Activated T-cell treated with anti-CD3 and anti-CD28 coated beads for 4 hours (primary cell): ENCODE measurements around the gene KRTAP9-2.
"Not testable (repeated sequence)": the region's sequence is repeated elsewhere in the genome, so short reads cannot be mapped to it uniquely, and the experiment has no call there.

Experiments used
- DNase-seq: peaks from one replicate; pipeline ENCODE4 v3.0.0-alpha.2; 2020

KRTAP9-2 gene

GRCh38 chr17:41237116-41237515 lies 10.7 kb downstream of the KRTAP9-2 start:
- not testable (repeated sequence) for DNase-seq

DNA sequence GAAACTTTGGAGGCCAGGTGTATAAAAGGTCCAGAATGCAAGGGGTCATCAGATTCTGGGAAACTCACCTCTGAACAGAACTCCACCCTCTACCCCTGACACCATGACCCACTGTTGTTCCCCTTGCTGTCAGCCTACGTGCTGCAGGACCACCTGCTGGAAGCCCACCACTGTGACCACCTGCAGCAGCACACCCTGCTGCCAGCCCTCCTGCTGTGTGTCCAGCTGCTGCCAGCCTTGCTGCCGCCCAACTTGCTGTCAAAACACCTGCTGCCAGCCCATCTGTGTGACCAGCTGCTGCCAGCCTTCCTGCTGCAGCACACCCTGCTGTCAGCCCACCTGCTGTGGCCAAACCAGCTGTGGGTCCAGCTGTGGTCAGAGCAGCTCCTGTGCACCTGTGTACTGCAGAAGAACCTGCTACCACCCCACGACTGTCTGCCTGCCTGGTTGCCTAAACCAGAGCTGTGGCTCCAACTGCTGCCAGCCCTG lies 11.5 kb downstream of the KRTAP9-2 start, which contains the start of gene KRTAP9-8:
Gene KRTAP9-8 (plus strand): TSS at position 51 of the 489 bp plus-strand sequence. CDS start 53 bp downstream, at position 104.
- DNase-seq, result not testable (repeated sequence)

DNA sequence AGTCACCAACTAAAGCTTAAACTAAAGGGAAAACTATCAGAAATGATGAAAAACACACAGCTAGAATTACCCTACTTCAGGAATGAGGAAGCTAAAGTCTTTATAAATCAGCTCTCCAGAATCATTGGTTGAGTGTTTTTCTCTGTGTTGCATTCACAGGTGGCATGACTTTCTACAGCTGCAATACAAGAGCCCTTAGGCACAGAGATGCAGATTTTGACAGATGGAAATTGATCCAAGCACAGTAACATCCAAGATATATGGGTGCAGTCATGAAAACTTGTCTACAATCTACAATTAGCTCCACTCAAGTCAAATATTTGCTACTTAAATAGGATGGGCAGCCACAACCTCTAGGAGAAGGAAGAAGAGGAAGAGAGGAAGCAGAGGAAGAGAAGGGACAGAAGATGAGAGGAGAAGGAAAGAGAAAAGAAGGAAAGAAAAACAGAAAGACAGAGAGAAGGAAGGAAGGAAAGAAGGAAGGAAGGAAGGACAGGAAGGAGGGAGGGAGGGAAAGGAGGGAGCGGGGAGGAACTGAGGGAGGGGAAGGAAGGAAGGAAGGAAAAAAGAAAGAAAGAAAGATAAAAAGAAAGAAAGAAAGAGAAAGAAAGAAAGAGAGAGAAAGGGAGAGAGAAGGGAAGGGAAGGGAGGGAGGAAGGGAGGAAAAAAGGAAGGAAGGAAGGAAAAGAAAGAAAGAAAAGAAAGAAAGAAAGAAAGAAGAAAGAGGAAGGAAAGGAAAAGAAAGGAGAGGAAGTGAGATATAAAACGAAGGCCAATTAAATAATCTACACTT lies 20.7 kb downstream of the KRTAP9-2 start:
- not testable (repeated sequence) for DNase-seq

GRCh38 chr17:41249637-41250240 lies 23.3 kb downstream of the KRTAP9-2 start, which contains the start of gene KRTAP9-4:
Gene KRTAP9-4, plus strand, starts transcription at chr17:41249687. Its CDS starts 34 bp downstream, at chr17:41249721.
- DNase-seq, result not testable (repeated sequence)

- no peak for DNase-seq
These were observed 24.8 kb downstream of the KRTAP9-2 start for GRCh38 chr17:41251261-41251660.

GRCh38 chr17:41254861-41255260 lies 28.4 kb downstream of the KRTAP9-2 start:
- DNase-seq, result no peak

DNA sequence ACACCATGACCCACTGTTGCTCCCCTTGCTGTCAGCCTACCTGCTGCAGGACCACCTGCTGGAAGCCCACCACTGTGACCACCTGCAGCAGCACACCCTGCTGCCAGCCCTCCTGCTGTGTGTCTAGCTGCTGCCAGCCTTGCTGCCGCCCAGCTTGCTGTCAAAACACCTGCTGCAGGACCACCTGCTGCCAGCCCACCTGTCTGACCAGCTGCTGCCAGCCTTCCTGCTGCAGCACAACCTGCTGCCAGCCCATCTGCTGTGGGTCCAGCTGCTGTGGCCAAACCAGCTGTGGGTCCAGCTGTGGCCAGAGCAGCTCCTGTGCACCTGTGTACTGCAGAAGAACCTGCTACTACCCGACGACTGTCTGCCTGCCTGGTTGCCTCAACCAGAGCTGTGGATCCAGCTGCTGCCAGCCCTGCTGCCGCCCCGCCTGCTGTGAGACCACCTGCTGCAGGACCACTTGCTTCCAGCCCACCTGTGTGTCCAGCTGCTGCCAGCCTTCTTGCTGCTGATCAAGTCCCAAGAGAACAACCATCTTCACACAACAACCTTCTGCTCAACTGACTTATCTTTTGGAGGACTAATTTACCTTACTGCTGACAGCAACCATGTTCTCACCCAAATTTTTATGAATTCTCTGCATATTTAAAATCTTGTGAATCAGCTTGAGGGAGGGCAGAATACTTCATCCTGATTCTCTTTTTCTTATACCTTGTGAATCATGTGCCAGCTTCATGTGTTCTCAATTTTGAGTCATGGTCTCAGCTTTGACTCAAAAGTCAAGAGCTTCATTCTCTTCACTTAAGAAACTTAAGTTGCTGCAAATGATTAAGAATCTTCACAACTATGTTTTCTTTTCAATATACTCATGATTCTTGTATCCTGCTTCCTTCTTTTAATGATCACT lies 29.2 kb downstream of the KRTAP9-2 start, which contains the start of gene KRTAP9-9:
Gene KRTAP9-9 (plus strand): TSS at position 4 of the 910 bp plus-strand sequence.
- not testable (repeated sequence) for DNase-seq

GRCh38 chr17:41256291-41256685 lies 29.8 kb downstream of the KRTAP9-2 start:
- DNase-seq, result no peak

DNA sequence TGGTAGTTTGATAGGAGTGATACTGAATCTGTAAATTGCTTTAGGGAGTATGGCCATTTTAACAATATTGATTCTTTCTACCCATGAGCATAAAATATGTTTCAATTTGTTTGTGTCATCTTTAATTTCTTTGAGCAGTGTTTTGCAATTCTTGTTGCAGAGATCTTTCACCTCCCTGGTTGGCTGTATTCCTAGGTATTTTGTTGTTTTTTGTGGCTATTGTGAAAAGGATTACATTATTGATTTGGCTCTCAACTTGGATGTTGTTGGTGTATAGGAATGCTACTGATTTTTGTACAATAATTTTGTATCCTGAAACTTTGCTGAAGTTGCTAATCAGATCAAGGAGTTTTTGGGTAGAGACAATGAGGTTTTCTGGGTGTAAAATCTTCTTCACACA lies 32.0 kb downstream of the KRTAP9-2 start:
- DNase-seq, result no peak

DNA sequence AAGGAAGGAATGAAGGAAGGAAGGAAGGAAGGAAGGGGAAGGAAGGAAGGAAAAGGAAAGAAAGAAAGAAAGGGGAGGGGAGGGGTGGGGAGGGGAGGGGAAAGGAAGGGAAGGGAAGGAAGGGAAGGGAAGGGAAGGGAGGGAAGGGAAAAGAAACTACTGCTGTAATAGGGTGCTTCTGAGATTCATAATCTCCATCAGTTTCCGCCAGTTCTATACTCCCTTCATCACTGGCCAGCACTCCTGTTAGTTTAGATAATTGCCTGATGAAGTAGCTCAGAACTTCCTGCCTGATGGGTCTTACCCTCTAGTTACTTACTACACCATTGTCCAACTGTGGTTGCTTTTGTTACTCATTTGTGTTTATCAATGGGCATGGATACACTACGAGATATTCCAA lies 36.8 kb downstream of the KRTAP9-2 start:
- no peak for DNase-seq

GRCh38 chr17:41264599-41264998 lies 38.2 kb downstream of the KRTAP9-2 start:
- DNase-seq, result no peak

DNA sequence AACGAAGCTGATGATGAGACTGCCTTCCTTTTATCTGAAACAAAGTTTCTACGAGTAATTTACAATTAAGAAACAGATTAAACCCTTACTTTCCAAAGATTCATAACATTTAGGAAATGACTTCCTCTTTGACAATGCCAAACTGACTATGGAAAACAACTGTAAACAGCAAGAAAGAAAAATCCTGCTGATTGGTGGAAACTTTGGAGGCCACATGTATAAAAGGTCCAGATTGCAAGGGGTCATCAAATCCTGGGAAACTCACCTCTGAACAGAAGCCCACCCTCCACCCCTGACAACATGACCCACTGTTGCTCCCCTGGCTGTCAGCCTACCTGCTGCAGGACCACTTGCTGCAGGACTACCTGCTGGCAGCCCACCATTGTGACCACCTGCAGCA lies 38.6 kb downstream of the KRTAP9-2 start, which contains the start of gene KRTAP9-6:
Gene KRTAP9-6 (plus strand): TSS at position 301 of the 400 bp plus-strand sequence. CDS start 0 bp downstream, at position 301.
- no peak for DNase-seq

DNA sequence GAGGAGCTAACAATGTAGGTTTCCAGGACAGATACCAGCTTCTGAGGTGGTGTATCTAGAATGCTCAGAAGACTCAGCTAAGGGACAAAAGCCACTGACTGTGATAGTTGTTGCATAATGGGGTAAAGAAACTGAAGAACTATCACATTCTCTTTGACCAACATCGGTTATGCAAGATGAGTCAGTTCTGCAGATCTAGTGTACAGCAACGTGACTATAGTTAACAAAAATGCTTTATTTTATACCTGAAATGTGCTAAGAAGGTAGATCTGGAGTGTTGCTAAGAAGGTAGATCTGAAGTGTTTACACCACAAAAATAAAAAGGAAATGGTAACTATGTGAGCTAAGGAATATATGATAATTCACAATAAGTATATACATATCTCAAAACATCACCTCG lies 41.3 kb downstream of the KRTAP9-2 start:
- no peak for DNase-seq

DNA sequence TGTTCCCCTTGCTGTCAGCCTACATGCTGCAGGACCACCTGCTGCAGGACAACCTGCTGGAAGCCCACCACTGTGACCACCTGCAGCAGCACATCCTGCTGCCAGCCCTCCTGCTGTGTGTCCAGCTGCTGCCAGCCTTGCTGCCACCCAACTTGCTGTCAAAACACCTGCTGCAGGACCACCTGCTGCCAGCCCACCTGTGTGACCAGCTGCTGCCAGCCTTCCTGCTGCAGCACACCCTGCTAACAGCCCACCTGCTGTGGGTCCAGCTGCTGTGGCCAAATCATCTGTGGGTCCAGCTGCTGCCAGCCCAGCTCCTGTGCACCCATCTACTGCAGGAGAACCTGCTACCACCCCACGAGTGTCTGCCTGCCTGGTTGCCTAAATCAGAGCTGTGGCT lies 44.9 kb downstream of the KRTAP9-2 start:
- DNase-seq, result not testable (repeated sequence)

DNA sequence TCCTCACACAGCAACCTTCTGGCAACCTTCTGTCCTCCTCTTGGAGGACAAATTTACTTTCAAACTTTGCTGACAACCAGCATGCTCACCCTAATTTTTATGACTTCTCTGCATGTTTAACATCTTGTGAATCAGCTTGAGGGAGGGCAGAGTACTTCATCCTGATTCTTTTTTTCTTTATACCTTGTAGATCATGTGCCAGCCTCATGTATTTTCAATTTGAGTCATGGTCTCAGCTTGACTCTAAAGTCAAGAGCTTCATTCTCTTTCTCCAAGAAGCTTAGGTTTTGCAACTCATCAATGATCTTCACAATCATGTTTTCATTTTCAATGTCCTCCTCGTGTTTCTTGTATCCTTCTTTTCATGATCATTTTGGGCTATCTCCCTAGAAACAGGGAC lies 45.4 kb downstream of the KRTAP9-2 start:
- DNase-seq, result no peak

DNA sequence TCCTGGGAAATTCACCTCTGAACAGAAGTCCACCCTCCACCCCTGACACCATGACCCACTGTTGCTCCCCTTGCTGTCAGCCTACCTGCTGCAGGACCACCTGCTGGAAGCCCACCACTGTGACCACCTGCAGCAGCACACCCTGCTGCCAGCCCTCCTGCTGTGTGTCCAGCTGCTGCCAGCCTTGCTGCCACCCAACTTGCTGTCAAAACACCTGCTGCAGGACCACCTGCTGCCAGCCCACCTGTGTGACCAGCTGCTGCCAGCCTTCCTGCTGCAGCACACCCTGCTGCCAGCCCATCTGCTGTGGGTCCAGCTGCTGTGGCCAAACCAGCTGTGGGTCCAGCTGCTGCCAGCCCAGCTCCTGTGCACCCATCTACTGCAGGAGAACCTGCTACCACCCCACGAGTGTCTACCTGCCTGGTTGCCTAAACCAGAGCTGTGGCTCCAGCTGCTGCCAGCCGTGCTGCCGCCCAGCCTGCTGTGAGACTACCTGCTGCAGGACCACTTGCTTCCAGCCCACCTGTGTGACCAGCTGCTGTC lies 49.3 kb downstream of the KRTAP9-2 start, which contains the start of gene KRTAP9-7:
Gene KRTAP9-7 (plus strand): TSS at position 51 of the 543 bp plus-strand sequence. CDS start 0 bp downstream, at position 51.
- DNase-seq, result not testable (repeated sequence)
